Left renal pelvis (tissue), 4 donors: ENCODE results near the gene SLFN5. TPM values are rescaled to one million over a fixed set of nuclear protein-coding genes. Genes with fewer than 3 reads are reported as not detected.
A peak's percentile ranks its signal among the peaks of the same experiment; 100 is the strongest.
"Not testable (repeated sequence)": the region's sequence is repeated elsewhere in the genome, so short reads cannot be mapped to it uniquely, and the experiment has no call there.

ENCODE experiments used
- DNase-seq, 4 donors: peaks; one replicate each; pipeline ENCODE4 v3.0.0-alpha.2; 2013; ENCODE audit warnings: low read depth in 4 of 4, low spot score in 3 of 4
- polyA plus RNA-seq, 4 donors: library from polyadenylated mRNA; unstranded; fragments of 120-200 nt; gene quantifications; one replicate each; pipeline ENCODE4 v1.2.1, GENCODE V29; 2013; ENCODE audit not compliant: insufficient read length in 4 of 4

Gene SLFN5
- polyA plus RNA-seq, 4 donors = 12.9 to 19.2 (median 14.9) TPM

DNA sequence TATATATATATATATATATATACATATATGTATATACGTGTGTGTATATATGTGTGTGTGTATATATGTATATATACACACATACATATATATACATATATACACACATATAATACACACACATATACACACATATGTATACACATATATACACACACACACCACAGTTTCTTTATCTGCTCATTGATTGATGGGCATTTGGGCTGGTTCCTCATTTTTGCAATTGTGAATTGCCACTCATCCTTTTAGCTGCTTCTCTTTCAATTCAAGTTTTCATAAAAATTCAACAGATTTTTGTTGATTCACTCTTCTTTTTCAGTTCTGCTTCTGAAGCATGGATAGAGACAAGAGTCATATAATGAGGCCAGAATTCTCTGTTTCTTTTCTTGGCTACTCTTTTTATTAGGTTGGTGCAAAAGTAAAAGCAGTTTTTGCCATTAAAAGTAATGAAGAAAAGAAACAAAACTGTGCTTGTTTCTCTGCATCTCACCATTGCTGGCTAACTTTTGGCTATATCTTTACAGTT is 44.5 kb downstream of the SLFN5 start:
- DNase-seq = no peak

GRCh38 chr17:35289222-35289621 is 46.4 kb downstream of the SLFN5 start:
- no peak for DNase-seq

GRCh38 chr17:35291802-35292201 is 48.9 kb downstream of the SLFN5 start:
- DNase-seq = no peak

- no peak for DNase-seq
Observed at GRCh38 chr17:35293151-35293847, 50.4 kb downstream of the SLFN5 start.

GRCh38 chr17:35294756-35295155 is 51.9 kb downstream of the SLFN5 start:
- no peak for DNase-seq

DNA sequence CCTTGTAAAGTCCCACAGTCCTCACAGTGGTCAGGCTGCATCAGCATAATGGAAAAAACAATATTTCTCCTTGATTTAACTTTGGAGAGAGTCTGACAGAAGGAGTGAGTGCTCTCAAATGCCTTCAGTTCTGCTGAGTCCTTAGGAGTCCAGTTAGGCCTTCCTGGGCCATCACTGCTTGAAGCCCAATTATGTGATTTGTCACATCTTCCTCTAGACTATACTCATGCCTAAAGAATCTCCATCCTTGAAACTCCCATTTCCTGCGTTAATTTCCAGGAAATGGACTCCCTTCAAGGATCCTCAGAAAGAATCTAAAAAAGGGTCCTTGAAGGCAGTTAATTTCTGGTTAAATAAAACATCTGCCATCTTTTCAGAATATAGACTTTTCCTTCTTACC is 52.8 kb downstream of the SLFN5 start:
- DNase-seq = no peak

DNA sequence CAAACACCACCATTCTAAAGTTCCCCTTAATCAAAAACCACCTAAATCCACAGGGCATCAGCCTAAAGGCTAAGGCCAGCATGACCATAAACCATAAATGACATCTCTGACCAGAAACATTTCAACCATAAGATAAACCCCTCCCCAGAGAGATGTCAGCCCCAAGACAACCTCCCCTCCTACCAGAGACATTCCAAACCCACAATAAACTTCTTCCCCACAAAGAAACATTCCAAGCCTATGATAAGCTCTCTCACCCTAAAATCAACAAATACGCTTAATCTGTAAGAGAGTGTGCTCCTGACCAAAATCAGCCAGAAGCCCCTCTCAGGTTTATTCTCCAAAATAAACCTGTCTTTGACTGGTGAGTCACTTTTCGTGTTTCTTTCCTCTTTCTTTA is 54.8 kb downstream of the SLFN5 start:
- no peak for DNase-seq

- DNase-seq = no peak
Observed at GRCh38 chr17:35298639-35299038, 55.8 kb downstream of the SLFN5 start.

DNA sequence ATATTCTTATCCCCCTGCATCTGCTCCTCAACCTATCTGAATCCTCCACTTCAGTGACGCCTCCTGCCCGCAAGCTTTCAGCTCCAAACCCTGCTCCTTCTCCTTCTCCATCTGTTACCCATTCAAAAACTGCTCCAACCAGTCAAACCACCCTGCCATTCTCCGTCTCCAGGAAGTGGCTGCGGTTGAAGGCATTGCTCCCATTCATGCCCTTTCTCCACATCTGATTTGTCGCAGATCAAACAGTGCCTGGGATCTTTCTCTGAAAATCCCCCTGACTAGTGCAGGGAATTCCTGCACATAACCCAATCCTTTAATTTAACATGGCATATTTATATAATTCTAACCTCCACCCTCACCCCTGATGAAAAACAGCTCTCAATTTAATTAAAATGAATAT is 56.3 kb downstream of the SLFN5 start:
- peak in 1 of 4 donors; percentile 36 for DNase-seq

DNA sequence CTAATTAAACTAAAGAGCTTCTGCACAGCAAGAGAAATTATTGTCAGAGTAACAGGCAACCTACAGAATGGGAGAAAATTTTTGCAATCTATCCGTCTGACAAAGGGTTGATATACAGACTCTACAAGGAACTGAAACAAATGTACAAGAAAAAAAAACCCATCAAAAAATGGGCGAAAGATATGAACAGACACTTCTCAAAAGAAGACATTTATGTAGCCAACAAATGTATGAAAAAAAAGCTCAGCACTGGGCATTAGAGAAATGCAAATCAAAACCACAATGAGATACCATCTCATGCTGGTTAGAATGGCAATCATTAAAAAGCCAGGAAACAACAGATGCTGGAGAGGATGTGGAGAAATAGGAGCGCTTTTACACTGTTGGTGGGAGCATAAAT is 66.5 kb downstream of the SLFN5 start:
- DNase-seq = not testable (repeated sequence)

GRCh38 chr17:35312346-35312745 is 69.5 kb downstream of the SLFN5 start:
- no peak for DNase-seq

GRCh38 chr17:35312790-35313711 is 70.2 kb downstream of the SLFN5 start:
- DNase-seq = peak in 3 of 4 donors; percentile 52 to 59 (median 53)

- no peak for DNase-seq
Observed at GRCh38 chr17:35313875-35314409, 71.1 kb downstream of the SLFN5 start.

DNA sequence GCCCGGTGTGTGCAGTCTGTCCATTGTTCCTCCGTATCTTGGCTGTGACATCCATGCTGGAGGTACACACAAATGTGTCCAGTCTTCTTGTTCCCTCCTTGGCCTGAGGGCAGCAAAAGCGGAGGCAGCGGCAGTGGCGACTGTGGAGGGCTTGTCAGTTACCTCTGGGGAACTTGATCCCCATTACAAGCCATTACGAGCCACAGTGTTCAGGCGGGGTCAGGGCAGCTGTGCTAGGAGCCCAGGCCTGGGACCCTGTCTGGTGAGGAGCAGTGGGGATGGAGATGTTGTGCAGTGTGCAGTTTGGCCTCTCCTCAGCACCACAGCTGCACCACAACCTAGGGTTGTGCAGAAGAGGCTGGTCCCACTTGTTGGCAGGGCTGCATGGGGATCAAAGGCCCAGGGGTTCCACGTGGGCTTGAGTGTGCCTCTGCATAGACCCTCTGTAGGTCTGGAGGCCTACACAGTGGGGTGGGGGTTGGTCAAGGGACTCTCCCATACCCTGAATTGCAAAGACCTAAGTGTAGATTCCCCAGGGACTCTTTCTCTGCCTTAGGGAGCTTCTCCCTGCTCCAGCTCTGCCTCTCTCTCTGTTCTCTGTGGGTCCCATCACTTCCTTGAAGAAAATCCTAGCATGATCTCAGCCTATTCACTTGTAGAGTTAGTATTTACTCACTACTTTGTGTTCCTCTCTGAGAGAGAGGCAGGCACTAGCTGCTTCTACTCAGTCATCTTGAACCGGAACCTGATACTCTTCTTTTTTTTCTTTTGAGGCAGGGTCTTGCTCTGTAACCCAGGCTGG is 71.7 kb downstream of the SLFN5 start:
- DNase-seq = no peak

DNA sequence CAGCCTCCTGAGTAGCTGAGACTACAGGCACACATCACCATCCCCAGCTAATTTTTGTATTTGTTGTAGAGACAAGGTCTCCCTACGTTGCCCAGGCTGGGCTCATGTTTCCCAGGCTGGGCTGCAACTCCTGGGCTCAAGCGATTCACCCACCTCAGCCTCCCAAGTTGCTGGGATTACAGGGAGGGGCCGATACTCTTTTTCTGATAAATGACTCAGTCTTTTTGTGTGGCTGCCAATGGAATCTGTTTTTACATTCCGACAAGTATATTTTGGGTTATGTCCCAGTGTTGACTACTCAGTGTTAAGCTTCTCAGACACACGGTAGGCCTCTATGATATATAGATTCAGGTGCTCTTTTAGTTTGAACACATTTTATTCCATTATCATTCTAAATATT is 72.4 kb downstream of the SLFN5 start:
- DNase-seq = no peak

- DNase-seq = no peak
Observed at GRCh38 chr17:35315971-35316370, 73.1 kb downstream of the SLFN5 start.

- DNase-seq = no peak
Observed at GRCh38 chr17:35322749-35323148, 79.9 kb downstream of the SLFN5 start.
